DMS53 (cell line): ENCODE measurements around the gene GALNT9.
"Not testable (repeated sequence)": the region's sequence is repeated elsewhere in the genome, so short reads cannot be mapped to it uniquely, and the experiment has no call there.

Experiments
- DNase-seq: peaks from one replicate; lab custom pipeline; 2025; lab: John Stamatoyannopoulos, UW

The GALNT9 gene

GRCh38 chr12:132249689-132250478, 79.5 kb downstream of the GALNT9 start:
- no peak for DNase-seq

- DNase-seq: no peak
Observed at GRCh38 chr12:132248453-132249167, 80.8 kb downstream of the GALNT9 start.

GRCh38 chr12:132247718-132248452, 81.5 kb downstream of the GALNT9 start:
- no peak for DNase-seq

DNA sequence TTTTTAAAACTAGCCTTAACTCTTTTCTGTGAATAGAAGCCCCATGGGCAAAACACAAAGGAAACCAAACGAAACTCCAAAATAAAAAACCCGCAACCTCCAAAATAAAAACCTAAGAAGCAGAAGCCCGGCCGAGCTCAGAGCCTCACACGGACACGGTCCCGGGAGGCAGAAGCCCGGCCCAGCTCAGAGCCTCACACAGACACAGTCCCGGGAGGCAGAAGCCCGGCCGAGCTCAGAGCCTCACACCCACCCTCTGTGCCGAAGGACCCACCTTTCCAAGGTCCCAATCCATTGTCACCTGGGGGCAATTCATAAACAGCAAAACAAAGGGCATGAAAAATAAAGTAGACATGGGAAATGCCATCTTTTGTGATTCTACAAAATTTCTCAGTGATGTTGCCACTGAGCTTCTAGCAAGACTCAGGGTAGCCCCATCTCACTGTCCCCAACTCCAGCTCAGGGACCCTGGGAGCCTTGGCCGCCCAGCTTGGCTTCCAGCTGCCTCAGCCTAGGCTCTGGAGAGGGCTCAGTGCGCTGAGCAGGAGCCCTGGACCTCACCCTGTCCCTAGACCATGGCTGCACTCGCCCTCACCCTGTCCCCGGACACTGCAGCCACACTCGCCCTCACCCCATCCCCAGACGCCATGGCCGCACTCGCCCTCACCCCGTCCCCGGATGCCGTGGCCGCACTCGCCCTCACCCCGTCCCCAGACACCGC, 82.2 kb downstream of the GALNT9 start:
- no peak for DNase-seq

GRCh38 chr12:132245521-132246101, 83.8 kb downstream of the GALNT9 start:
- DNase-seq: no peak

DNA sequence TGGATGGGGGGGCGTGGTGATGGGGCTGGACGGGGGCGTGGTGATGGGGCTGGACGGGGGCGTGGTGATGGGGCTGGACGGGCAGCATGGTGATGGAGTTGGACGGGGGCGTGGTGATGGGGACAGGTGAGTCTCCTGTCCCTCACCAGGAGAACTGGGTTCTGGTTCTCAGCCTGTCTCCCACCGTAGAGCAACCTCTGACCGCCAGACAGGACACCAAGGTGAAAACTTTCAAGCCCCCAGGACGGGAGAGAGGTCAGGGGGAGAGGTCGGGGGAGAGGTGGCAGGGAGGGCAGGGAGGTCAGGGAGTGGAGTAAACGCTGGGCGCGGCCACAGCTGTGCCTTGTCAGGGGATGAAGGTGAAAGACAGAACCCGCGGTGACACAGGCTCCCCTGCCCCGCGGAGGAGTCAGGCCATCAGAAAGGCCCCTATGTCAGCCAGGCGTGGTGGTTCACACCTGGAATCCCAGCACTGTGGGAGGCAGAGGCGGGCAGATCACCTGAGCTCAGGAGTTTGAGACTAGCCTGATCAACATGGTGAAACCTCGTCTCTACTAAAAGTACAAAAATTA, 84.6 kb downstream of the GALNT9 start:
- DNase-seq: no peak

GRCh38 chr12:132243596-132244310, 85.6 kb downstream of the GALNT9 start:
- DNase-seq: peak; percentile 30

DNA sequence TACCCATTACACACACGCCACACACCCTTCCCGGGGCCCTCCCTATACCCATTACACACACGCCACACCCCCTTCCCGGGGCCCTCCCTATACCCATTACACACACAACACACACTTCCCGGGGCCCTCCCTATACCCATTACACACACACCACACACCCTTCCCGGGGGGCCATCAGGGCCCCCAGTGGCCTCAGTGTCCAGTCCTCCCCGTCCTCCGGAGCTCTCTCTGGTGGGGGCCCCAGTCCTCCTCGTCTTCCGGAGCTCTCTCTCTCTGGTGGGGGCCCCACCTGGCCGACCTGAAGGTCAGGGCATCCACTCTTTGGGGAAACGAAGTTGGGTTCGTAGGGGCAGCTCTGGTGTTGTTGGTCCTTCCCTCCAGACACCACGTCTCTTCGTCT, 86.2 kb downstream of the GALNT9 start:
- DNase-seq: not testable (repeated sequence)

- not testable (repeated sequence) for DNase-seq
Observed at GRCh38 chr12:132240669-132241007, 88.8 kb downstream of the GALNT9 start.

DNA sequence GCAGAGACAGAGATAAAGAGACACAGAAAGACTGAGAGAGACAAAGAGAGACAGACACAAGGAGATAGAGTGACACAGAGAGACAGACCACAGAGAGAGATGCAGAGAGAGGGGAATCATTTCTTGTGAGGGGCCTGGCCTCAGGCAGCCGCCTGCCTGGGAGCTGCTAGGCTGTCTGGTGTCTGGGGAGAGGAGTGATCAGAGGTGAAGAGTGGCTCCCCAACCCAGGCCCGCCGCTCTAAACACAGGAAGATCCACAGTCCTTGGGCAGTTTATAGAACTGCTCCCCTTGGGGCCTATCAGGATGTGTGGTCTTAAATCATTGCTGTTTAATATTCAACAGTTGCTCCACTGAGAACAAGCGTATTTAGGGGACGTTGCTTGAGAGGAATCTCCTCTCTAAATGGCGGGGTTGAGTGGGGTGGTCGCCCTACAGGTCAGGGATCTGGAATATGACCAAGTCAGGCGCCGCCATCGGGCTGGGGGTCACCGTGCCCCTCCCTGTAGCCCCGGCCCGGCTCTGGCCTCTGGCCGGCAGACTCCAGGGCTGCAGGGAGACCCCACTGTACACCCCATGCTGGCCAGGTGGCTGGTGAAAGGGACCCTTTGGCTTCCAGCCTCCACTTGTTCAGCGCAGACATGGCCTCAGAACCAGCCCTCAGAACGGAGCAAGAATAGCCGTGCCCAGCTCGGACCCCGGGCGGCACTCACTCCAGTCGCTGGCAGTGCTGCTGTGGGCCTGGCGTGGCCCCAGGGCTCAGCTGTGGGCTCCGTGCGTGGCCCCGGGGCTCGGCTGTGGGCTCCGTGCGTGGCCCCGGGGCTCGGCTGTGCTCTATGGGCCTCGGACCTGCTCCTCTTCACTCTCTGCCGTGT, 89.4 kb downstream of the GALNT9 start:
- DNase-seq: no peak

DNA sequence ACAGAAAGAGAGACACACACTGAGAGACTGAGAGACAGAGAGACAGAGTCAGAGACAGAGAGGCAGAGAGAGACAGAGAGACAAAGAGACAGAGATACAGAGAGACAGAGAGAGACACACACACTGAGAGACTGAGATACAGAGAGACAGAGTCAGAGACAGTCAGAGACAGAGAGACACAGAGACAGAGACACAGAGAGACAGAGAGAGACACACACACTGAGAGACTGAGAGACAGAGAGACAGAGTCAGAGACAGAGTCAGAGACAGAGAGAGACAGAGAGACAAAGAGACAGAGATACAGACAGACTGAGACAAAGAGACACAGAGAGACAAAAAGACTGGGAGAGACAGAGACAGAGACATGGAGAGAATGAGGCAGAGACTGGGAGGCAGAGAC, 90.0 kb downstream of the GALNT9 start:
- no peak for DNase-seq

DNA sequence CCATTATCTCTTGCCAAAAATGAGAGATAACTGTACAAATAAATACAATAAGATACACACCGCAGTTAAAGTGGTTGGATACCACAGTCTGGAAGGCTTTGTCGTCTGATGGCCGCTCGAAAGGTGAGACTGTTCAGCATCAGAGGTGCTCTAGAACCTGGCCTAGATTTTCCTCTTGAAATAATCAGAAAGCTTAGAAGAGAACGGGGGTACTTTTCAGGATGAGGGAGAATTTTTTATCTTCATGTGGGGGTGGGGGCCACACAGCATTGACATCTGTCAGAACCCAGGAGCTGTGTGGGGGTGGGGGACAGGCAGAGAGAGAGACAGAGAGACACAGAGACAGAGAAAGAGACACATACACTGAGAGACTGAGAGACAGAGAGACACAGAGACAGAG, 90.5 kb downstream of the GALNT9 start:
- DNase-seq: no peak

GRCh38 chr12:132238488-132238854, 90.9 kb downstream of the GALNT9 start:
- DNase-seq: no peak

- no peak for DNase-seq
Observed at GRCh38 chr12:132237772-132238487, 91.5 kb downstream of the GALNT9 start.

- DNase-seq: no peak
Observed at GRCh38 chr12:132236930-132237771, 92.2 kb downstream of the GALNT9 start.

GRCh38 chr12:132236129-132236929, 93.1 kb downstream of the GALNT9 start:
- DNase-seq: no peak

- no peak for DNase-seq
Observed at GRCh38 chr12:132235116-132235820, 94.1 kb downstream of the GALNT9 start.
